HepG2 (cell line): ENCODE data around the gene SMIM29. TPM values are rescaled to one million over a fixed set of nuclear protein-coding genes. Genes with fewer than 3 reads are reported as not detected.

Source experiments
- BATF2 ChIP-seq: sonication (generic); formaldehyde crosslinking; IDR thresholded peaks from 2 replicates; pipeline ENCODE4 v1.8.0; 2022; ENCODE audit warnings: mild to moderate bottlenecking, missing genetic modification reagents, moderate library complexity
- DZIP1 ChIP-seq: sonication (generic); formaldehyde crosslinking; IDR thresholded peaks from 2 replicates; pipeline ENCODE4 v1.5.0; 2020; ENCODE audit warnings: mild to moderate bottlenecking, missing genetic modification reagents
- HNRNPUL1 ChIP-seq: fragments of 200-400 bp; formaldehyde crosslinking; IDR thresholded peaks from 2 replicates; pipeline ENCODE4 v1.6.1; 2017; ENCODE audit warnings: low read depth, mild to moderate bottlenecking, low read length, moderate library complexity
- MXI1 ChIP-seq: IDR thresholded peaks from 3 replicates; pipeline ENCODE4 v1.6.1; 2012; ENCODE audit warnings: low read depth, low read length, inconsistent platforms, borderline replicate concordance
- NR2F6 ChIP-seq, 2 experiments: IDR thresholded peaks; 2 replicates each; pipeline ENCODE4 v1.6.1; 2016; ENCODE audit warnings: antibody characterized with exemption in 1 of 2, mild to moderate bottlenecking in 1 of 2
- POLR2AphosphoS5 ChIP-seq: IDR thresholded peaks from 2 replicates; pipeline ENCODE4 v1.6.1; 2012; ENCODE audit warnings: low read depth, low read length
- SKIL ChIP-seq: sonication (generic); formaldehyde crosslinking; IDR thresholded peaks from 2 replicates; pipeline ENCODE4 v1.8.0; 2022; ENCODE audit warnings: missing genetic modification reagents, mild to moderate bottlenecking, moderate library complexity, borderline replicate concordance
- ZBTB33 ChIP-seq: sonication (generic); formaldehyde crosslinking; IDR thresholded peaks from 2 replicates; pipeline ENCODE4 v1.4.0; 2020; ENCODE audit warnings: missing genetic modification reagents
- ZBTB7A ChIP-seq: sonication (generic); formaldehyde crosslinking; IDR thresholded peaks from 2 replicates; pipeline ENCODE4 v1.8.0; 2022; ENCODE audit warnings: mild to moderate bottlenecking, missing genetic modification reagents
- ZEB1 ChIP-seq: IDR thresholded peaks from 2 replicates; pipeline ENCODE4 v1.6.1; 2012; ENCODE audit warnings: mild to moderate bottlenecking, low read depth, inconsistent platforms; ENCODE audit not compliant: insufficient replicate concordance
- ZFP36L1 ChIP-seq: sonication (generic); formaldehyde crosslinking; IDR thresholded peaks from 2 replicates; pipeline ENCODE4 v1.8.0; 2022; ENCODE audit warnings: mild to moderate bottlenecking, missing genetic modification reagents, moderate library complexity
- ZNF446 ChIP-seq: sonication (generic); formaldehyde crosslinking; IDR thresholded peaks from 2 replicates; pipeline ENCODE4 v1.5.0; 2020; ENCODE audit warnings: mild to moderate bottlenecking, missing genetic modification reagents
- ZNF589 ChIP-seq: sonication (generic); formaldehyde crosslinking; conservative IDR thresholded peaks from 2 replicates; pipeline ENCODE4 v1.8.0; 2022; ENCODE audit warnings: mild to moderate bottlenecking, moderate library complexity, missing genetic modification reagents
- ZNF75D ChIP-seq: sonication (generic); formaldehyde crosslinking; IDR thresholded peaks from 2 replicates; pipeline ENCODE4 v1.8.1; 2023; ENCODE audit warnings: missing genetic modification reagents, mild to moderate bottlenecking, borderline replicate concordance
- ZSCAN25 ChIP-seq: sonication (generic); formaldehyde crosslinking; IDR thresholded peaks from 2 replicates; pipeline ENCODE4 v1.8.0; 2022; ENCODE audit warnings: mild to moderate bottlenecking, missing genetic modification reagents
- ZXDC ChIP-seq: sonication (generic); formaldehyde crosslinking; IDR thresholded peaks from 2 replicates; pipeline ENCODE4 v1.5.0; 2020; ENCODE audit warnings: mild to moderate bottlenecking, missing genetic modification reagents
- polyA plus RNA-seq, 8 experiments: library from polyadenylated mRNA; depleted of rRNA in 3 of 8; stranded (reverse) in 7 of 8; unstranded in 1 of 8; fragments of >200 nt; fragmentation: Illumina TruSeq in 4 of 8; extraction: Trizol in 4 of 8; gene quantifications; 2 replicates each; pipeline versions ENCODE4 v1.2.1 to v1.2.3, GENCODE V29; 2011 to 2016; ENCODE audit warnings: low read depth in 4 of 8, missing spikeins in 1 of 8, mixed read lengths in 1 of 8; ENCODE audit not compliant: insufficient read depth in 1 of 8
- total RNA-seq, 5 experiments: library from RNA; depleted of rRNA; stranded (reverse); fragments of >200 nt; fragmentation: Illumina TruSeq; extraction: Trizol; gene quantifications; 2 replicates each; pipeline ENCODE4 v1.2.3, GENCODE V29; 2016; ENCODE audit warnings: low read depth in 1 of 5

The SMIM29 gene
- total and polyA plus RNA-seq, 2 of the 13 experiments (the other 11 are each of a cell fraction or from before 2014, with no cell fraction given) = 8.8 to 15.3 TPM

GRCh38 chr6:34223956-34224940 lies 24.6 kb downstream of the SMIM29 start (continued):
- TF ChIP-seq ZFP36L1 (CRISPR knock-in tag) = no peak
- peak; percentile 81; the same call in 1 of the 3 replicates for TF ChIP-seq MXI1
- TF ChIP-seq SKIL (CRISPR knock-in tag) = no peak
- peak; percentile 55; the same call in 1 of the 2 replicates for TF ChIP-seq ZNF589 (CRISPR knock-in tag)
- TF ChIP-seq ZBTB33 (CRISPR knock-in tag) = no peak
- 0 out of 2 replicates have a peak, but pooled peaks have one; percentile 30 for TF ChIP-seq BATF2
- peak; percentile 77; the same call in 1 of the 2 replicates for TF ChIP-seq ZSCAN25 (CRISPR knock-in tag)
- TF ChIP-seq ZEB1 = peak; percentile 29
- TF ChIP-seq NR2F6 (IDR thresholded peaks at IDR 0.05) = no peak
- peak; percentile 10; the same call in 1 of the 2 replicates for TF ChIP-seq NR2F6 (CRISPR knock-in tag; IDR thresholded peaks at IDR 0.05)
- 0 out of 2 replicates have a peak, but pooled peaks have one; percentile 23 for TF ChIP-seq DZIP1
- peak; percentile 17; the same call in 1 of the 2 replicates for TF ChIP-seq ZBTB7A (CRISPR knock-in tag)
- TF ChIP-seq HNRNPUL1 = no peak
- 0 out of 2 replicates have a peak, but pooled peaks have one; percentile 15 for TF ChIP-seq ZXDC
- TF ChIP-seq ZNF446 (CRISPR knock-in tag) = 0 out of 2 replicates have a peak, but pooled peaks have one; percentile 56
- 0 out of 2 replicates have a peak, but pooled peaks have one; percentile 39 for TF ChIP-seq ZNF75D
- peak; percentile 80 for TF ChIP-seq POLR2AphosphoS5
